H1 (cell line): Measurements from ENCODE around the gene UBE2V1. TPM values are rescaled to one million over a fixed set of nuclear protein-coding genes. Genes with fewer than 3 reads are reported as not detected.
A peak's percentile ranks its signal among the peaks of the same experiment; 100 is the strongest.

Source experiments
- CTCF ChIA-PET: fragments of 300-600 bp; sonication (Branson Sonifier 250); formaldehyde crosslinking; loops from one replicate; lab custom pipeline; 2021; ENCODE audit not compliant: partially characterized antibody; lab: Charles Lee
- POLR2A ChIA-PET: fragments of 300-600 bp; sonication (Branson Sonifier 250); formaldehyde crosslinking; loops from one replicate; lab custom pipeline; 2021; ENCODE audit warnings: inconsistent platforms; ENCODE audit not compliant: partially characterized antibody; lab: Charles Lee
- DNase-seq, 2 experiments: peaks; one replicate each; pipeline versions ENCODE4 v3.0.0 to v3.0.0-alpha.2; 2010 to 2022; ENCODE audit warnings: low spot score in 2 of 2, low read depth in 1 of 2, mixed read lengths in 1 of 2
- FAIRE-seq: peaks from 2 replicates; lab custom pipeline; 2011; peaks lifted over from hg19 to GRCh38; lab: Jason Lieb, UNC
- H2AFZ ChIP-seq: 2 replicates; pipeline ENCODE4 v1.8.1; 2012; ENCODE audit warnings: low read length, inconsistent platforms
- H2AK5ac ChIP-seq: 2 replicates; pipeline ENCODE4 v1.6.1; 2013; ENCODE audit warnings: low read depth, low read length
- H2BK120ac ChIP-seq: replicated peaks from 2 replicates; pipeline ENCODE3; 2013; ENCODE audit warnings: low read depth, low read length, inconsistent platforms
- H2BK12ac ChIP-seq: 2 replicates; pipeline ENCODE4 v1.6.1; 2013; ENCODE audit warnings: low read depth, low read length
- H2BK15ac ChIP-seq: 2 replicates; pipeline ENCODE4 v1.6.1; 2013; ENCODE audit warnings: low read length
- H2BK20ac ChIP-seq: 2 replicates; pipeline ENCODE4 v1.6.1; 2013; ENCODE audit warnings: low read length
- H2BK5ac ChIP-seq: 2 replicates; pipeline ENCODE4 v1.6.1; 2013; ENCODE audit warnings: low read depth, low read length
- H3K14ac ChIP-seq: 2 replicates; pipeline ENCODE4 v1.6.1; 2013; ENCODE audit warnings: inconsistent platforms; ENCODE audit not compliant: insufficient read length
- H3K18ac ChIP-seq: 2 replicates; pipeline ENCODE4 v1.6.1; 2013; ENCODE audit warnings: low read length; ENCODE audit errors: extremely low read depth
- H3K23ac ChIP-seq: 2 replicates; pipeline ENCODE4 v1.6.1; 2013; ENCODE audit warnings: inconsistent platforms; ENCODE audit not compliant: insufficient read length
- H3K23me2 ChIP-seq: 2 replicates; pipeline ENCODE4 v1.6.1; 2013; ENCODE audit warnings: low read depth, low read length
- H3K27ac ChIP-seq: 2 replicates; pipeline ENCODE4 v1.6.1; 2011; ENCODE audit warnings: low read depth, low read length, inconsistent platforms
- H3K27me3 ChIP-seq, 4 experiments: replicated peaks in 1 of 4; 1 replicate in 1 of 4; 2 replicates in 3 of 4; pipeline versions ENCODE4 v1.6.1 to v1.8.1; 2011 to 2013; ENCODE audit warnings: low read length in 3 of 4, mild to moderate bottlenecking in 3 of 4, inconsistent platforms in 2 of 4, mixed read lengths in 2 of 4, moderate library complexity in 1 of 4; ENCODE audit not compliant: control insufficient read depth in 3 of 4, insufficient read depth in 3 of 4; ENCODE audit errors: extremely low read depth in 1 of 4
- H3K36me3 ChIP-seq, 4 experiments: 2 replicates each; pipeline versions ENCODE4 v1.6.1 to v1.8.1; 2011 to 2013; ENCODE audit warnings: mild to moderate bottlenecking in 4 of 4, low read length in 3 of 4, moderate library complexity in 2 of 4, control low read depth in 1 of 4, inconsistent platforms in 1 of 4; ENCODE audit not compliant: insufficient read depth in 4 of 4, control insufficient read depth in 2 of 4
- H3K4ac ChIP-seq: replicated peaks from 2 replicates; pipeline ENCODE3; 2013; ENCODE audit warnings: low read length, low read depth, mixed read lengths, inconsistent platforms; ENCODE audit not compliant: insufficient read length
- H3K4me1 ChIP-seq, 4 experiments: replicated peaks in 1 of 4; 1 replicate in 1 of 4; 2 replicates in 3 of 4; pipeline versions ENCODE4 v1.6.1 to v1.8.1; 2011 to 2013; ENCODE audit warnings: low read length in 3 of 4, inconsistent platforms in 2 of 4, mixed read lengths in 1 of 4; ENCODE audit not compliant: insufficient read depth in 4 of 4, control insufficient read depth in 3 of 4
- H3K4me2 ChIP-seq, 2 experiments: 2 replicates each; pipeline versions ENCODE4 v1.6.1 to v1.8.1; 2011 to 2013; ENCODE audit warnings: low read depth in 2 of 2, low read length in 2 of 2, control low read depth in 1 of 2, inconsistent platforms in 1 of 2, mild to moderate bottlenecking in 1 of 2; ENCODE audit not compliant: insufficient read depth in 1 of 2
- H3K4me3 ChIP-seq, 4 experiments: fragments of 200-600, 300-600 bp in 1 of 4; sonication (generic), shearing (Covaris generic), sonication (Bioruptor Twin) in 1 of 4; 2 replicates each; pipeline versions ENCODE4 v1.5.1 to v1.8.1; 2011 to 2016; ENCODE audit warnings: low read length in 4 of 4, low read depth in 3 of 4, control low read depth in 2 of 4, inconsistent platforms in 2 of 4, mild to moderate bottlenecking in 2 of 4, mixed read lengths in 1 of 4, moderate library complexity in 1 of 4; ENCODE audit not compliant: insufficient read depth in 2 of 4; ENCODE audit errors: extremely low read depth in 1 of 4
- H3K56ac ChIP-seq: replicated peaks from 2 replicates; pipeline ENCODE3; 2013; ENCODE audit warnings: low read depth, mild to moderate bottlenecking, mixed read lengths, low read length, inconsistent platforms; ENCODE audit not compliant: insufficient read length
- H3K79me1 ChIP-seq: 2 replicates; pipeline ENCODE4 v1.6.1; 2013; ENCODE audit warnings: low read depth, low read length, control low read depth
- H3K79me2 ChIP-seq, 2 experiments: 2 replicates each; pipeline versions ENCODE4 v1.6.1 to v1.8.1; 2012 to 2013; ENCODE audit warnings: low read length in 2 of 2, mild to moderate bottlenecking in 2 of 2, inconsistent platforms in 1 of 2; ENCODE audit not compliant: insufficient read depth in 2 of 2, control insufficient read depth in 1 of 2
- H3K9ac ChIP-seq, 4 experiments: replicated peaks in 1 of 4; 1 replicate in 1 of 4; 2 replicates in 3 of 4; pipeline versions ENCODE4 v1.6.1 to v1.8.1; 2011 to 2013; ENCODE audit warnings: low read depth in 3 of 4, low read length in 3 of 4, control low read depth in 2 of 4, mild to moderate bottlenecking in 2 of 4, moderate library complexity in 2 of 4, inconsistent platforms in 1 of 4; ENCODE audit errors: extremely low read depth in 1 of 4
- H3K9me3 ChIP-seq, 2 experiments: 2 replicates each; pipeline versions ENCODE4 v1.6.1 to v1.8.1; 2012 to 2013; ENCODE audit warnings: mild to moderate bottlenecking in 2 of 2, moderate library complexity in 2 of 2, control low read depth in 1 of 2, inconsistent platforms in 1 of 2, low read depth in 1 of 2, low read length in 1 of 2, mixed read lengths in 1 of 2; ENCODE audit not compliant: insufficient read depth in 2 of 2
- H4K20me1 ChIP-seq, 2 experiments: replicated peaks in 1 of 2; 2 replicates each; pipeline versions ENCODE3 to v1.8.1; 2011 to 2013; ENCODE audit warnings: inconsistent platforms in 2 of 2, low read length in 2 of 2, mild to moderate bottlenecking in 1 of 2; ENCODE audit not compliant: insufficient read depth in 2 of 2, control insufficient read depth in 1 of 2
- H4K5ac ChIP-seq: 2 replicates; pipeline ENCODE4 v1.6.1; 2013; ENCODE audit warnings: low read length, low read depth, mixed read lengths, inconsistent platforms; ENCODE audit not compliant: insufficient read length
- H4K8ac ChIP-seq: 2 replicates; pipeline ENCODE4 v1.8.0; 2013; ENCODE audit warnings: mild to moderate bottlenecking, moderate library complexity, low read length, inconsistent platforms; ENCODE audit not compliant: insufficient read depth; ENCODE audit errors: extremely low read depth
- H4K91ac ChIP-seq: replicated peaks from 2 replicates; pipeline ENCODE3; 2013; ENCODE audit warnings: low read length, mixed read lengths, inconsistent platforms; ENCODE audit not compliant: insufficient read length
- FOSL1 ChIP-seq: IDR thresholded peaks from 2 replicates; pipeline ENCODE4 v1.6.1; 2011; ENCODE audit warnings: mild to moderate bottlenecking, low read depth, low read length, moderate library complexity; ENCODE audit not compliant: insufficient read depth
- GABPA ChIP-seq: IDR thresholded peaks from 2 replicates; pipeline ENCODE4 v1.6.1; 2011; ENCODE audit warnings: mild to moderate bottlenecking, low read length, moderate library complexity, borderline replicate concordance; ENCODE audit not compliant: insufficient read depth
- KDM5A ChIP-seq: fragments of 200-600 bp; IDR thresholded peaks from 2 replicates; pipeline ENCODE4 v1.7.1; 2012; ENCODE audit warnings: mild to moderate bottlenecking, low read length, inconsistent platforms, mixed read lengths
- MAFK ChIP-seq: IDR thresholded peaks from 2 replicates; pipeline ENCODE4 v1.6.1; 2012; ENCODE audit warnings: low read depth, mild to moderate bottlenecking, improper control_type of control experiment, low read length
- MAX ChIP-seq: IDR thresholded peaks from 2 replicates; pipeline ENCODE4 v1.6.1; 2012; ENCODE audit warnings: inconsistent platforms
- PHF8 ChIP-seq: fragments of 200-600 bp; sonication (generic); conservative IDR thresholded peaks from 2 replicates; pipeline ENCODE4 v1.7.1; 2012; ENCODE audit warnings: low read depth, mild to moderate bottlenecking, inconsistent platforms, low read length, moderate library complexity
- SAP30 ChIP-seq: fragments of 300-600 bp; sonication (generic); IDR thresholded peaks from 2 replicates; pipeline ENCODE4 v1.7.1; 2012; ENCODE audit warnings: low read length, moderate library complexity, mild to moderate bottlenecking, inconsistent platforms; ENCODE audit not compliant: insufficient read depth, insufficient replicate concordance
- SP1 ChIP-seq: IDR thresholded peaks from 2 replicates; pipeline ENCODE4 v1.6.1; 2011; ENCODE audit warnings: low read depth, low read length
- SP2 ChIP-seq: IDR thresholded peaks from 2 replicates; pipeline ENCODE4 v1.6.1; 2012; ENCODE audit warnings: mild to moderate bottlenecking, low read length, inconsistent platforms
- SP4 ChIP-seq: IDR thresholded peaks from 2 replicates; pipeline ENCODE4 v1.6.1; 2012; ENCODE audit warnings: low read length, inconsistent platforms
- TBP ChIP-seq: IDR thresholded peaks from 2 replicates; pipeline ENCODE4 v1.6.1; 2011; ENCODE audit warnings: low read depth, low read length, improper control_type of control experiment
- USF2 ChIP-seq: IDR thresholded peaks from 2 replicates; pipeline ENCODE4 v1.6.1; 2011; ENCODE audit warnings: low read length, improper control_type of control experiment
- WGBS, 2 experiments: shearing (Covaris generic) in 1 of 2; methylation state at CpG; one replicate each; pipeline versions ENCODE4 v1.1.6 to v1.1.7; 2013 to 2015; ENCODE audit warnings: low lambda C conversion rate in 2 of 2, mixed read lengths in 2 of 2, inconsistent platforms in 1 of 2, low coverage in 1 of 2, missing lambda C conversion rate in 1 of 2; ENCODE audit not compliant: insufficient replicate concordance in 2 of 2, insufficient coverage in 1 of 2, insufficient read length in 1 of 2; ENCODE audit errors: extremely low coverage in 1 of 2, missing lambda C conversion rate in 1 of 2; 5-methylcytosine and 5-hydroxymethylcytosine counted together
- polyA plus RNA-seq, 7 experiments: library from polyadenylated mRNA; depleted of rRNA in 3 of 7; stranded (reverse) in 5 of 7; unstranded in 2 of 7; fragments of >200 nt in 5 of 7; fragments of 200-250 nt in 2 of 7; gene quantifications; 1 replicate in 5 of 7; 2 replicates in 1 of 7; 4 replicates in 1 of 7; pipeline versions ENCODE4 v1.2.1 to v1.2.3, GENCODE V29; 2011 to 2013; ENCODE audit warnings: missing spikeins in 2 of 7, mixed read lengths in 2 of 7
- total RNA-seq: library from RNA; stranded (reverse); fragmentation: NEBNext Ultra II Directional; extraction: Animal tissue kit (Norgen Biotek cat#: 25700); gene quantifications from 2 replicates; pipeline ENCODE4 v1.2.1, GENCODE V29; 2021

UBE2V1 gene
- total and polyA plus RNA-seq, 2 of the 8 experiments (the other 6 are each of a cell fraction or from before 2014, with no cell fraction given): 141 to 184 TPM

DNA sequence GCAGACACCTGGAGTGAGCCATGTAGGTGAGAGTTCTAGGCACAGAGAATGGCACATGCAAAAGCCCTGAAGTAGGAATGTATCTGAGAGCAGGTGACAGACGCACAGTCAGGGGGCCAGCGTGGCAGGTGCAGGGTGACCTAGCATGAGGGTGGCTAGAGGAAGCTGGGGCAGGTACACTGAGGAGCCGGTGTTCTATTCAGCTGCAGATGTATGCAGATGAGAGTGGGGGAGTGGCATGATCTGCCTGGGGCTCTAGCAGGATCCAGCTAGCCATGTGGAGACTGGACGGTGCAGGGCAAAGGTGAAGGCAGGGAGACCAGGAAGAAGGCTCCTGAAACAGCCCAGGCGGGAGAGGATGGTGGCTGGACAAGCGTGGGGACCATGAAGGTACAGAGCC is 29.9 kb upstream of the UBE2V1 start:
- Histone ChIP-seq H2BK12ac (no peak overlapping the region), H4K5ac (no peak overlapping the region), H3K27ac (peak overlapping the region; percentile 68; the same call in 1 of the 2 replicates), H3K4me1 (peaks cover 7 to 21% (median 15%) of the 10 kb centered on the region in 4 experiments), H2BK20ac (no peak overlapping the region), H3K79me2 (peaks cover 0 to 61% of the 10 kb centered on the region in 2 experiments; a peak in 2 of 4 replicates), H2BK5ac (peak overlapping the region; percentile 94), H3K14ac (no peak overlapping the region), H2AK5ac (0 out of 2 replicates have a peak overlapping the region, but pooled peaks have one; percentile 4), H2BK120ac (no peak overlapping the region), H2BK15ac (no peak overlapping the region; the same call in 1 of the 2 replicates), H3K23me2 (no peaks in the 10 kb centered on the region), H4K8ac (peak overlapping the region; percentile 41; the same call in 1 of the 2 replicates), H3K9me3 (no peaks in the 10 kb centered on the region), H3K36me3 (peaks cover 4 to 33% (median 11%) of the 10 kb centered on the region in 4 experiments; a peak in 4 of 8 replicates), H3K79me1 (peaks cover 22% of the 10 kb centered on the region), H3K18ac (0 out of 2 replicates have a peak overlapping the region, but pooled peaks have one; percentile 17), H3K27me3 (no peaks in the 10 kb centered on the region), H4K91ac (no peak overlapping the region), H3K4ac (no peak overlapping the region), H3K4me3 (no peak overlapping the region; a peak in 2 of 8 replicates), H3K4me2 (peak overlapping the region; percentile 33 to 41; a peak in 2 of 4 replicates), H2AFZ (no peak overlapping the region), H3K56ac (no peak overlapping the region), H3K9ac (no peak overlapping the region), H4K20me1 (peaks cover 18 to 27% of the 10 kb centered on the region in 2 experiments), H3K23ac (no peak overlapping the region)
- CTCF ChIA-PET: interaction anchor here (1.5 to 6.9 kb wide), 3 partner anchors 10 to 20 kb away, joined by 3 to 61 read pairs (median 8); partner anchors contain the start of gene PEDS1
- no peak for FAIRE-seq
- no peak for DNase-seq
- POLR2A ChIA-PET: interaction anchor here (0.6 to 6.9 kb wide), 6 partner anchors 10 to 107 kb away, joined by 3 to 40 read pairs (median 3); partner anchors contain the start of gene PEDS1
- WGBS, 2 experiments: 64% methylated on average over 6 of the region's 6 CpGs; no CpG with 5 or more reads in 1 of the 2 experiments
- TF ChIP-seq SP1 (no peak), SAP30 (no peak), MAX (peak; percentile 70), KDM5A (no peak), FOSL1 (no peak), SP4 (no peak), SP2 (no peak), TBP (no peak), USF2 (no peak), PHF8 (no peak), GABPA (peak; percentile 30; the same call in 1 of the 2 replicates), MAFK (no peak)
